Ishikawa (cell line): Measurements from ENCODE around the gene RABIF.

Source experiments
- CEBPB ChIP-seq: IDR thresholded peaks from 2 replicates; pipeline ENCODE4 v1.6.1; 2012
- NFIC ChIP-seq: IDR thresholded peaks from 2 replicates; pipeline ENCODE4 v1.6.1; 2012
- REST ChIP-seq: IDR thresholded peaks from 2 replicates; pipeline ENCODE4 v1.6.1; 2012; ENCODE audit warnings: low read depth, mild to moderate bottlenecking

- TF ChIP-seq NFIC (no peak), CEBPB (no peak), REST (no peak)
These were observed 32.9 kb downstream of the RABIF start for GRCh38 chr1:202856014-202856413.
